GM15510 (cell line): ENCODE measurements around the gene EXOSC3.
A peak's percentile ranks its signal among the peaks of the same experiment; 100 is the strongest.

Experiments used
- POLR2A ChIP-seq: IDR thresholded peaks from 3 replicates; pipeline ENCODE4 v1.6.1; 2011; ENCODE audit warnings: borderline replicate concordance; ENCODE audit not compliant: insufficient read length; ENCODE audit errors: extremely low read depth

EXOSC3 gene

DNA sequence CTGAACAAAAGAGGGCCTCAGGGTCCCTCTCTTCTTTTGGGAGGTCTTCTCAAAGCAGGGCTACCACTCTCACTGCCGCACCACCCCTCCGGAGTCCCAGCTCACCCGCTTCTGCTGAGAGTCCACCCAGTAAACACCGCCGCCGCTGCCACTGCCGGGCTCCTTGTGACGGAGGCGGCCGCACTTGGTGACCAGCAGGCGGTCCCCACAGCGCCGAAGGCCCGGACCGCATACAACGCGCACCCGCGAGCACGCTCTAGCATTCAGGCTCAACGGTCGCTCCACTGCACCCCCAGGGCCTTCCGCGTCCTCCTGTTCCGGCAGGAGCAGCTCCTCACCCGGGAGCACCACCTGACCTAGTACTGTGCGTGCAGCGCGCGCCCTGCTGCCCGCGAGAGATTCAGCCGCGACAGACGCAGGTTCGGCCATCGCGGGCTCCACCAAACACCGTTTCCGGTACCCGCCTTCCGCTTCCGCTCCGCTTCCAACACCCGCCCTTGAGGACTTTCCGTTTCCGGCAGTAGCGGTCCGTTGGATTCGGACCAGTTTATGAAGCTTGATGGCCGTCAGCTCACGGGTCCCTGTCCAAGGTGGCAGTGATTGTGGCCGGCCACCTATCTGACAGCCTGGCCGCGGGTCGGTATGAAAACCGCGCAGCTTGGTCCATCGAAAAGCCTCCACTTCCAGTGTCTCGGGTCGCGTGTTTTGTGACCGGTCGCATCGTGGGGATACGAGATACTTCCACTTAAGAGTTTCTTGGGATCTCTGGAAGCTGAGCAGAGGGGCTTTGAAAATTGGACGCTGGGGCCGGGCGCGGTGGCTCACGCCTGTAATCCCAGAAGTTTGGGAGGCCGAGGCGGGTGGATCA, at the start of gene EXOSC3:
TSS of gene EXOSC3 (minus strand) at position 449 of the 868 bp plus-strand sequence. CDS start at position 429, 20 bp downstream.
- peak; percentile 95 for TF ChIP-seq POLR2A

DNA sequence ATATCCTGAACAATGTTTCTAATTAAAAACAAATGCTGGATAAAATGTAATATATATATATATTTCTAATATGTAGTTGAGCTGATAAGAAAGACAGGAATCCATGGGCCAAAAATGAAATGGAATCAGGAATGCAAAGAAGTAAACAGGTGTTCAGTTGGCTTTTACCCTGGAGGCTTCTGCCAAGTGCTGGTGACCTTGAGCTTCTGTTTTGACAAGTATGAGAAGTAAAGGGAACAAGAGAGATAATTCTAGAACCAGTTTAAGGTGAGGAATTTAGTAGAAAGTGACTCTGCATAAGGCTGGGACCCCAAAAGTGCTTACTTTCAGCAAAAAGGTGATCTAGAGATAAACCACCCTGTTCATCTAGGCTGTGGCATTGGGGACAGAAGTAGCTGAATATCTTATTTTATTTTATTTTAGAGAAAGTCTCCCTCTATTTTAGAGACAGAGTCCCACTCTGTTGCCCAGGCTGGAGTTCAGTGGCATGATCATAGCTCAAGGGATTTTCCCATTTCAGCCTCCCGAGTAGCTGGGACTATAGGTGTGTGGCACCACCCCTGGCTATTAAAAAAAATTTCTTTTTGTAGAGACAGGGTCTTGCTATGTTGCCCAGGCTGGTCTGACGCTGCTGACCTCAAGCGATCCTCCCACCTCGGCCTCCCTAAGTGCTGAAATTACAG, 42.8 kb upstream of the EXOSC3 start:
- no peak for TF ChIP-seq POLR2A

DNA sequence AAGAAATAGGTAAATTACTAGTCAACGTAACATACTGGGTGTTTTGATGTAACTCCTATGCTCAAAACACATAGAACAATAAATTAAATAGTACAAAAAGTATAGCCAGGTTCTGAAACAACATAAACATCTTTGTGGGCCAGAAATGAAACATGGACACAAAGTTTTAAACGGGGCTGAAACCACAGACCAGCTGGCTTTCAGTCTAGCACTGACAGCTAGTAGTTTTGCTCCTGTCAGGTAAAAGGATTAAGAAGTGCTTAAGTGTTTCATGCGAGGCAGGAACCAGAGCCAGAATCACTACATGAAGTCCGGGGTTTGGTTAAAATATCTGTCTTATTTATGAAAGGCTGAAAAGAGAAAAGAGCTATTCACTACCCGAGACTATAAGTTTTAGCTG, 35.3 kb upstream of the EXOSC3 start:
- TF ChIP-seq POLR2A, result no peak

DNA sequence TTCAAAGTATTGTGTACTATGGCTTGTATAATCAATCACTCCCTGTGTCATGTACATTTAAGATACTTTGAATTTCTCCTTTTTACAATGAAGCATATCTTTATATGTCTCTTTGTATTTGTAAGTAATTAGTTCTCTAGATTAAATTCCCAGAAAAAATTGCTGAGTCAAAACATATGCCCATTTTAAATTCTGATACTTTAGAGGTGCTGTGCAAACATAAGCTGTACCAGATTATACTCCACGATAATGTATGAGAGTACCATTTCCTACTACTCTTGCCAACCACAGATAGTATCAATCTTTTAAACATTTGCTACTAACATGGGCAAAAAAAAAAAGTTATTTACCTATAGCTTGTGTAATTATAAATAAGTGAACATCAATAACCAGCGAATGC, 34.0 kb upstream of the EXOSC3 start:
- no peak for TF ChIP-seq POLR2A

DNA sequence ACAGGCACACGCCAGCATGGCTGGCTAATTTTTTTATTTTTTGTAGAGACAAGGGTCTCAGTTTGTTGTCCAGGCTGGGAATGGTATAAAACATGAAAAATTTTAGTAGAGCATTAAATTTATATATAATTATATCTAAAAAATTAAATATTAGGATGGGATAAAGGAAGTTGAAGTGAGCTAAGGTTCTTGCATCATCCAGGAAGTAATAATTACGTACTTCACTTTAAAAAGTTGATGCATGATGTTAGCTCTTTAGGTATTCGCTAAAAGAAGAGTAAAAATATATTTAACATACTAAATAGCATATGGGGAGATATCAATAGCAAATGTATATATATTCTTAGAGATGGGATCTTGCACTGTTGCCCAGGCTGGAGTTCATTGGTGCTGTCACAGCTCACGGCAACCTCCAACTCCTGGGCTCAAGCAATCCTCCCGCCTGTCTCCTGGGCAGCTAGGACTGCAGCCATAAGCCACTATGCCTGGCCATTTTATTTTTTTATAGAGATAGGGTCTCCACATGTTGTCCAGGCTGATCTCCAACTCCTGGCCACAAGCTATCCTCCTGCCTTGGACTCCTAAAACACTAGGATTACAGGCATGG, 28.0 kb upstream of the EXOSC3 start:
- no peak for TF ChIP-seq POLR2A

DNA sequence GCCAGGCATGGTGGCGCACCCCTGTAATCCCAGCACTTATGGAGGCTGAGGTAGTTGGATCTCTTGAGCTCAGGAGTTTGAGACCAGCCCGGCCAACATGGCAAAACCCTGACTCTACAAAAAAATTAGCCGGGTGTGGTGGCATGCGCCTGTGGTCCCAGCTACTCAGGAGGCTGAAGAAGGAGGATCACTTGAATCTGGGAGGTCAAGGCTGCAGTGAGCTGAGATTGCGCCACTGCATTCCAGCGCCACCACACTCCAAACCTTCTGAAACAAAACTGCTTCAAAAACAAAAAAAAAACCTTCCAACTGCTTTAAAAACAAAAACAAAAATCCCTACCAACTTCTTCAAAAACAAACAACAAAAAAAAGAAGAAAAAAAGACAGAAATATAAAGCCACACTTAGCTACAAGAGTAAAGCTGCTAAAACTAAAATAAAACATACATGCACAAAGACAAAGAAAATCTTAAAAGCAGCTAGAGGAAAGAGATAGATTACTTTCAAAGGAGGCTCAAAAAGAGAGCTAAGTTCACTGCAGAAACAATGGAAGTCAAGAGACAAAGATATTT, 27.1 kb upstream of the EXOSC3 start:
- no peak for TF ChIP-seq POLR2A

DNA sequence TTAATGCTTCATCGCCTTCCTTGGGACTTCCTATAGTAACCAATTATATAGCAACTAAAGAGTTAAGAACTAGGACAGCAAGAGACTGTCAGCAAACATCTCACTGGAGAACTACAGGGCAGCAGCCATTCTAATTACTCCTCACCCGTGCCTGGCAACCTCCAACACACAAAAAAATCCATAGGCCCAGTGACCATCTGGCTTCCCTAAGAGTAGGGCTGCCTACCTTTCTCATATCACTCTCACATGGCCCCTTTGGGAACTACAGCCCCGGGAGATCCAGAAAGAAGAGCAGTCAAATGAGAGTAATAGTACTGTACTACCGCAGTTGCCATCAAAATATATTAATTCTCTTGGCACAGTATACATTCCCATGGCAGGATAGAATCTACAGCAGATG, 21.4 kb upstream of the EXOSC3 start:
- no peak for TF ChIP-seq POLR2A

DNA sequence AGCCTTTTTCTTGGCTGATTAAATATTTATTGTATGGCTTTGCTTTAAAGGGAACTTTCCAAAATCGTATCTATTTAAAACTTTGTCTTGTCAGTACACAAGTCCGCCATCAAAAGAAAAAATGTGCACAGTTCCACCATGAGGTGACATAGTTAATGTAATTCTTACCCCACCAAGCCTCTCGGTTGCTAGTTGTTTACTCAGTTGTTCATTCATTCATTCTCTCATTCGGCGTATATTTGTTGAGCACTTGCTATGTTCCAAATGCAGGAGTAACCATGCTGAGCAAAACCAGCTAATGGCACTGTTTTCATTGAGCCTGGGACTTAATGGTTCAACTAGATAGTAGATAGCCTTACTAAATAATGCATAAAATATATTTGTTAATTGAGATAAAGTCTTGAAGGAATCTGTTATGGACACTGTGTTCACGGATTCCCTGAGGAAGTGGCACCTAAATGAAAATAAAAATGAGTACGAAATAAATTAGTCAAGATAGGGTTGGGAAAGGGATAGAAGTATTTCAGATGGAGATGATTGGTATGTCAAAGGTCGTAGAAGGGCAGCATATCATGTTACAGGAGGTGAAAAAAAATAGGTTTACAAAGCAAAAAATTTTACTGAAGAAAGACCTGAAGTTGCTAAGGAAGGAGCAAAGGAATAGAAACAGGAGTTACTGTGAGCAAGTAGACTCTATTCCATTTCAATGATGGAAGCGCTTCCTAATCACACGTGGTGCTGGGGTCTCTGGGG, 17.3 kb upstream of the EXOSC3 start:
- TF ChIP-seq POLR2A, result no peak

DNA sequence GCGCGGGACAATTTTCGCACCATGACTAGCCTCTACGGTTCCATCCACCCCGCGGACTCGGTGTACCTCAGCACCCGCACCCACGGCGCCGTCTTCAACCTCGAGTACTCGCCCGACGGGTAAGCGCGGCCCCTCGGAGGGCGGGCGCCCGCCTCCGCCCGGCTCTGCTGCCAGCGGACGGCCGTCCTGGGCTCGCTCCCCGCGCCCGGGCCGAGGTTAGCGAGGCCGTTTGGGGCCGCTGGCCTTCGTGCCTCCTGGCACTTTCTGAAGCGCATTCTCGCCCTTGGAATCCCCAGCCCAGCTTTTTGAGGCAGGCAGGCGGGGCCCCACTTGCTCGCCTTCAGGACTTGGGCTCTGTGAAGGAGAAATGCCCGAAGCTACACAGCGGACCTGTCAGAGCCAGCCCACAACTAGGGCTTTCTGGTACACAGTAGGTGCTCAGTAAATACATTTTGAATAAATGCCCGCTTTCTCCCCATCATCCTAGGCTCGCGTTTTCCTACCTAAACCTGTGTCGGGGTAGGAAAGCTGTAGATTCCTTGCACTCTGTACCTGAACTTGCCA, 16.5 kb upstream of the EXOSC3 start:
- TF ChIP-seq POLR2A, result no peak

DNA sequence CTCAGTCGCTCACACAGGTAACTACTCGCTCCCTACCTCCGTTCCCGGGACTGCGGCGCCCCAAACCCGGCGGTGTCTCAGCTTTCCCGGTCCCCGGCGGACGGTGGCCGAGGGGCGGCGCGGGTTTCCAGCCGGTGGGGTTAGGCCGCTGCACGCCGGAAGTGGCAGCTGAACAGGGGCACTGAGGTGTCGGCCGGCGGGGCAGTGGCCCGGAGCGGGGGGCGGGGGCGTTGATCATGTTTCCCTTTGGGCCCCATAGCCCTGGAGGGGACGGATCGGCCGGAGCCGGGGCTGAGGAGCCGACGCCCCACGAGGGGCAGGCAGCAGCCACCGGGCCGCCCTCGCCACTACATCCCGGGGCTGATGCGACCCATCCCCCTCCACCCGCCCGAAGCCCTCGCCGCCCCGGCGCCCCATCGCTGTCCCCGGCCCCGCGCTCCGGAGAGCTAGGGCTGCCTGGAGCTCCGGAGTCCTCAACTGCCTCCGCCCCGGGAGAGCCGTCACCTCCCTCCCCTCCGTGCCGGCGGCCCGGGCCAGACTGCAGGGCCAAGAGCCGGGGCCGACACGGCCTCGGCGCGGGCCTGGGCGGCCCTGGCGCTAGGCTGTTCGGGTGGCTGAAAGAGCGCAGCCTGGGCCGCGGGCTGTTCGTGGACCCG, 15.9 kb upstream of the EXOSC3 start, which contains the start of gene DCAF10:
TSS of gene DCAF10 (plus strand) at position 167 of the 656 bp plus-strand sequence. CDS start at position 237, 70 bp downstream.
- peak; percentile 89 for TF ChIP-seq POLR2A

DNA sequence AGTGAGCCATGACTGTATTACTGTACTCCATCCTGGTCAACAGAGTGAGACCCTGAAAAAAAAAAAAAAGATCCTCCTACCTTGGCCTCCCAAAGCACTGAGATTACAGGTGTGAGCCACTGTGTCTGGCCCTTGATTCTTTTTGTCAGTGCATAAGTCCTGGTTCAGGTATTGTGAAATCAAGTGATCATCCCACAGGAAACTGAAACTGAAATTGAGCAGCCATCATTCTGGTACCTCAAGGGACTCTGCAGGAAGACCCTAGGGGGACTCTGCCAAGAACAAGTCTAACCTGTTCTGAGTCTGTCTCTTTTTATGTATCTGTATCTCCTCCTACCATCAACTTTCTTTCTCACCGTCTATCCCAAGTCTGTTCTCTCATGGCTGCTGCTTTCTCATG, 13.8 kb upstream of the EXOSC3 start:
- TF ChIP-seq POLR2A, result no peak

DNA sequence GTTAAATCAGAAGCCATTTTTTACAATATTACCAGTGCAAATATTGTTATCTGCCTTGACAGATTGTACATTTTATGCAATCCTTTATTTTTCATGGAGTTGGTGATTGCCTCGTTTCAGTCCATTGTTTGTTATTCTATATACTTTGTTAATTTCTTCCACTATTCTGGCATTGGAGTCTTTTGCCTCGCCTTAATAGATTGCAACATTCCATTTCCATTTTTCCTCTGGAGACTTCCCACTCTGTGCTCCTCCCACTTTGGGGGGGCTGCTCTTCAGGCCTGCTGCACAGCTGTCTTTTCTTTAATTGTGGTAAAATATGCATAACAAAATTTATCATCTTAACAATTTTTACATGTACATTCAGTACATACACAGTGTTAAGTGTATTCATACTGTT, 11.4 kb upstream of the EXOSC3 start:
- no peak for TF ChIP-seq POLR2A

DNA sequence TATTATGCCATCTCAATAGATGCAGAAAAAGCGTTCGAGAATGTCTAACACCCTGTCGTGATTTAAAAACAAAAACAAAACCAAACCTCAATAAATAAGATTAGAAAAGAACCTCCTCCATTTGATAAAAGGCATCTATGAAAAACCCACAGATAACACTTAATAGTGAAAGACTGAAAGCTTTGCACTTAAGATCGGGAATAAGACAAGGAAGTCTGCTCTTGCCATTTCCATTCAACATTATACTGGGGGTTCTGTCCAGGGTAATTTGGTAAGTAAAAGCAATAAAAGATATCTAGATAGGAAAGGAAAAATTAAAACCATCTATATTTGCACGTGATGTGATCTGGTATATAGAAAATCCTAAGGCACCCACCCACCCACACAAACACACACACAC, 7.3 kb upstream of the EXOSC3 start:
- TF ChIP-seq POLR2A, result no peak
